ENCODE data around the gene GPR63.

- no peak for TF ChIP-seq FOXP1 (IDR thresholded peaks at IDR 0.05)
- no peak for TF ChIP-seq FOXP1 (CRISPR knock-in tag; IDR thresholded peaks at IDR 0.05)
- TF ChIP-seq, protein P1, sequence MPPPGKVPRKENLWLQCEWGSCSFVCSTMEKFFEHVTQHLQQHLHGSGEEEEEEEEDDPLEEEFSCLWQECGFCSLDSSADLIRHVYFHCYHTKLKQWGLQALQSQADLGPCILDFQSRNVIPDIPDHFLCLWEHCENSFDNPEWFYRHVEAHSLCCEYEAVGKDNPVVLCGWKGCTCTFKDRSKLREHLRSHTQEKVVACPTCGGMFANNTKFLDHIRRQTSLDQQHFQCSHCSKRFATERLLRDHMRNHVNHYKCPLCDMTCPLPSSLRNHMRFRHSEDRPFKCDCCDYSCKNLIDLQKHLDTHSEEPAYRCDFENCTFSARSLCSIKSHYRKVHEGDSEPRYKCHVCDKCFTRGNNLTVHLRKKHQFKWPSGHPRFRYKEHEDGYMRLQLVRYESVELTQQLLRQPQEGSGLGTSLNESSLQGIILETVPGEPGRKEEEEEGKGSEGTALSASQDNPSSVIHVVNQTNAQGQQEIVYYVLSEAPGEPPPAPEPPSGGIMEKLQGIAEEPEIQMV (CRISPR knock-in tag; IDR thresholded peaks at IDR 0.05; ENCODE audit: low read depth): no peak
- TF ChIP-seq, protein P2, sequence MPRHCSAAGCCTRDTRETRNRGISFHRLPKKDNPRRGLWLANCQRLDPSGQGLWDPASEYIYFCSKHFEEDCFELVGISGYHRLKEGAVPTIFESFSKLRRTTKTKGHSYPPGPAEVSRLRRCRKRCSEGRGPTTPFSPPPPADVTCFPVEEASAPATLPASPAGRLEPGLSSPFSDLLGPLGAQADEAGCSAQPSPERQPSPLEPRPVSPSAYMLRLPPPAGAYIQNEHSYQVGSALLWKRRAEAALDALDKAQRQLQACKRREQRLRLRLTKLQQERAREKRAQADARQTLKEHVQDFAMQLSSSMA (CRISPR knock-in tag; IDR thresholded peaks at IDR 0.05): 0 out of 2 replicates have a peak, but pooled peaks have one; percentile 51
- no peak for TF ChIP-seq JARID2 (CRISPR knock-in tag; IDR thresholded peaks at IDR 0.05; ENCODE audit: insufficient replicate concordance)
- TF ChIP-seq HMGA1 (CRISPR knock-in tag; conservative IDR thresholded peaks at IDR 0.05): no peak
- TF ChIP-seq, protein P3, sequence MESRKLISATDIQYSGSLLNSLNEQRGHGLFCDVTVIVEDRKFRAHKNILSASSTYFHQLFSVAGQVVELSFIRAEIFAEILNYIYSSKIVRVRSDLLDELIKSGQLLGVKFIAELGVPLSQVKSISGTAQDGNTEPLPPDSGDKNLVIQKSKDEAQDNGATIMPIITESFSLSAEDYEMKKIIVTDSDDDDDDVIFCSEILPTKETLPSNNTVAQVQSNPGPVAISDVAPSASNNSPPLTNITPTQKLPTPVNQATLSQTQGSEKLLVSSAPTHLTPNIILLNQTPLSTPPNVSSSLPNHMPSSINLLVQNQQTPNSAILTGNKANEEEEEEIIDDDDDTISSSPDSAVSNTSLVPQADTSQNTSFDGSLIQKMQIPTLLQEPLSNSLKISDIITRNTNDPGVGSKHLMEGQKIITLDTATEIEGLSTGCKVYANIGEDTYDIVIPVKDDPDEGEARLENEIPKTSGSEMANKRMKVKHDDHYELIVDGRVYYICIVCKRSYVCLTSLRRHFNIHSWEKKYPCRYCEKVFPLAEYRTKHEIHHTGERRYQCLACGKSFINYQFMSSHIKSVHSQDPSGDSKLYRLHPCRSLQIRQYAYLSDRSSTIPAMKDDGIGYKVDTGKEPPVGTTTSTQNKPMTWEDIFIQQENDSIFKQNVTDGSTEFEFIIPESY (CRISPR knock-in tag; IDR thresholded peaks at IDR 0.05): no peak
- no peak for TF ChIP-seq TBL1XR1 (IDR thresholded peaks at IDR 0.05; ENCODE audit: borderline replicate concordance, low read length, partially characterized antibody)
- no peak for TF ChIP-seq MYC (CRISPR knock-in tag; IDR thresholded peaks at IDR 0.05; ENCODE audit: borderline replicate concordance)
- TF ChIP-seq REL (CRISPR knock-in tag; conservative IDR thresholded peaks at IDR 0.05): no peak
- no peak for TF ChIP-seq ERF (CRISPR knock-in tag; IDR thresholded peaks at IDR 0.05)
- TF ChIP-seq HIVEP1 (CRISPR knock-in tag; IDR thresholded peaks at IDR 0.05): no peak
- TF ChIP-seq KLF16 (CRISPR knock-in tag; IDR thresholded peaks at IDR 0.05): no peak
These were observed at the start of gene GPR63 for GRCh38 chr6:96837081-96837971.
